Loucy (cell line): ENCODE data around the gene SORCS2.

Source experiments
- H2AFZ ChIP-seq: fragments of 200-600 bp; sonication (generic); 2 replicates; pipeline ENCODE4 v1.6.0; 2016; ENCODE audit warnings: antibody characterized with exemption, mild to moderate bottlenecking, low read length, moderate library complexity
- H3F3A ChIP-seq: fragments of 200-600 bp; 2 replicates; pipeline ENCODE4 v1.6.0; 2016; ENCODE audit warnings: antibody characterized with exemption, low read depth, mild to moderate bottlenecking
- H3K27me3 ChIP-seq: fragments of 200-600 bp; sonication (generic); 2 replicates; pipeline ENCODE4 v1.6.1; 2014; ENCODE audit warnings: low read length, mild to moderate bottlenecking; ENCODE audit not compliant: insufficient read depth, poor library complexity, severe bottlenecking
- H3K36me3 ChIP-seq: fragments of 200-600 bp; sonication (generic); 2 replicates; pipeline ENCODE4 v1.6.1; 2016; ENCODE audit warnings: low read length; ENCODE audit not compliant: insufficient read depth
- H3K4me1 ChIP-seq: fragments of 200-600 bp; sonication (generic); 2 replicates; pipeline ENCODE4 v1.5.1; 2014; ENCODE audit warnings: low read length, mild to moderate bottlenecking; ENCODE audit not compliant: insufficient read depth, poor library complexity, severe bottlenecking
- H3K4me2 ChIP-seq: fragments of 200-600 bp; sonication (generic); 2 replicates; pipeline ENCODE4 v1.6.0; 2014; ENCODE audit warnings: antibody characterized with exemption, low read length, low read depth, mild to moderate bottlenecking; ENCODE audit not compliant: poor library complexity, severe bottlenecking
- H3K4me3 ChIP-seq: fragments of 200-600 bp; sonication (generic); 2 replicates; pipeline ENCODE4 v1.5.1; 2014; ENCODE audit warnings: low read length, mild to moderate bottlenecking, mixed read lengths; ENCODE audit not compliant: poor library complexity, severe bottlenecking
- H3K79me2 ChIP-seq: fragments of 200-600 bp; sonication (generic); 2 replicates; pipeline ENCODE4 v1.6.1; 2014; ENCODE audit warnings: low read length; ENCODE audit not compliant: insufficient read depth
- H3K9ac ChIP-seq: fragments of 200-600 bp; sonication (generic); 2 replicates; pipeline ENCODE4 v1.6.0; 2014; ENCODE audit warnings: mild to moderate bottlenecking, low read depth, low read length, moderate library complexity; ENCODE audit not compliant: poor library complexity, severe bottlenecking
- H3K9me2 ChIP-seq: fragments of 200-600 bp; sonication (generic); replicated peaks from 2 replicates; pipeline ENCODE4 v1.6.1; 2016; ENCODE audit warnings: low read depth, low read length, mixed read lengths
- H3K9me3 ChIP-seq: fragments of 200-600 bp; sonication (generic); 2 replicates; pipeline ENCODE4 v1.6.1; 2014; ENCODE audit warnings: mild to moderate bottlenecking, antibody characterized with exemption, low read length, low read depth; ENCODE audit not compliant: insufficient read depth
- H4K20me1 ChIP-seq: fragments of 200-600 bp; sonication (generic); 2 replicates; pipeline ENCODE4 v1.6.0; 2014; ENCODE audit warnings: antibody characterized with exemption, low read length, mild to moderate bottlenecking; ENCODE audit not compliant: insufficient read depth, poor library complexity, severe bottlenecking
- CTCF ChIP-seq: fragments of 200-600 bp; sonication (generic); conservative IDR thresholded peaks from 2 replicates; pipeline ENCODE4 v1.5.1; 2014; ENCODE audit warnings: mild to moderate bottlenecking, antibody characterized with exemption, low read length
- EZH2phosphoT487 ChIP-seq: fragments of 200-600 bp; IDR thresholded peaks from 2 replicates; pipeline ENCODE4 v1.6.1; 2018; ENCODE audit warnings: antibody characterized with exemption, mild to moderate bottlenecking, moderate library complexity, borderline replicate concordance

The SORCS2 gene

GRCh38 chr4:7187168-7187535, 5.2 kb upstream of the SORCS2 start:
- TF ChIP-seq EZH2phosphoT487, result no peak
- TF ChIP-seq CTCF, result no peak
- H3K27me3 ChIP-seq, result no peaks in the 10 kb centered on the region

GRCh38 chr4:7187691-7188090, 4.6 kb upstream of the SORCS2 start:
- no peak overlapping the region for H2AFZ ChIP-seq
- no peak for TF ChIP-seq EZH2phosphoT487
- TF ChIP-seq CTCF, result no peak
- no peaks in the 10 kb centered on the region for H3F3A ChIP-seq
- no peak overlapping the region for H3K4me3 ChIP-seq
- H3K4me1 ChIP-seq, result no peaks in the 10 kb centered on the region
- H3K9me2 ChIP-seq, result no peaks in the 10 kb centered on the region
- H3K9ac ChIP-seq, result no peak overlapping the region
- H3K27me3 ChIP-seq, result no peaks in the 10 kb centered on the region
- no peaks in the 10 kb centered on the region for H3K36me3 ChIP-seq
- H3K4me2 ChIP-seq, result no peak overlapping the region
- 0 out of 2 replicates have a peak, but pooled peaks cover 3% of the 10 kb centered on the region for H3K9me3 ChIP-seq
- no peaks in the 10 kb centered on the region for H4K20me1 ChIP-seq
- no peaks in the 10 kb centered on the region for H3K79me2 ChIP-seq

More at GRCh38 chr4:7187168-7187535, 5.2 kb upstream of the SORCS2 start:
- Histone ChIP-seq H3K9me2 (no peaks in the 10 kb centered on the region), H3K4me2 (no peak overlapping the region), H2AFZ (no peak overlapping the region), H3K4me3 (no peak overlapping the region), H4K20me1 (no peaks in the 10 kb centered on the region), H3F3A (no peaks in the 10 kb centered on the region), H3K9me3 (0 out of 2 replicates have a peak, but pooled peaks cover 3% of the 10 kb centered on the region), H3K36me3 (no peaks in the 10 kb centered on the region), H3K9ac (no peak overlapping the region), H3K4me1 (no peaks in the 10 kb centered on the region), H3K79me2 (no peaks in the 10 kb centered on the region)

- TF ChIP-seq EZH2phosphoT487 (no peak), CTCF (no peak)
Observed at GRCh38 chr4:7189066-7189465, 3.3 kb upstream of the SORCS2 start.

More at GRCh38 chr4:7189066-7189465, 3.3 kb upstream of the SORCS2 start:
- no peaks in the 10 kb centered on the region for H3F3A ChIP-seq
- no peaks in the 10 kb centered on the region for H3K9me2 ChIP-seq
- no peak overlapping the region for H3K4me2 ChIP-seq
- 0 out of 2 replicates have a peak, but pooled peaks cover 4% of the 10 kb centered on the region for H3K9me3 ChIP-seq
- H3K27me3 ChIP-seq, result no peaks in the 10 kb centered on the region
- H3K4me3 ChIP-seq, result no peak overlapping the region
- no peaks in the 10 kb centered on the region for H4K20me1 ChIP-seq
- H3K9ac ChIP-seq, result no peak overlapping the region
- H3K4me1 ChIP-seq, result no peaks in the 10 kb centered on the region
- H2AFZ ChIP-seq, result no peak overlapping the region
- no peaks in the 10 kb centered on the region for H3K79me2 ChIP-seq
- no peaks in the 10 kb centered on the region for H3K36me3 ChIP-seq
